ENCODE data around the gene TMEFF1. TPM values are rescaled to one million over a fixed set of nuclear protein-coding genes. Genes with fewer than 3 reads are reported as not detected.

The TMEFF1 gene
- total RNA-seq, 2 experiments from 2014 or later, result 0.10 to 0.14 TPM

DNA sequence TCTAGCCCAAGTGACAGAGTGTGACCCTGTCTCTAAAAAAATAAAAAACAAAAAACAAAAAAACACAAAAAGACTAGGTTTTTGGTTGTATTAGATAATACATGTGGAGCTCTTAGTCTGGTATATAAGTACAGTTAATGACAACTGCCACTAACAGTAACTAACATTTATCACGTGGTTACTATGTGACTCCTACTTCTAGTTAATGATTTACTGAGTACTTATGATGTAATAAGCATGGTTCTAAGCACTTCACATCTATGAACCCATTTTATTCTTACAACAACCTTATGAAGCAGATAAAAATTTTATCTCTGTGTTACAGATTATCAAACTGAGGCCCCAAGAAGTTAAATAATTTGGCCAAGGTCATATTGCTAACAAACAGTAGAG is 6.1 kb upstream of the TMEFF1 start:
- Mint-ChIP-seq H3K27ac (no peak overlapping the region), H3K27me3 (peaks cover 4% of the 10 kb centered on the region), H3K9me3 (no peaks in the 10 kb centered on the region), H3K4me3 (no peak overlapping the region), H3K36me3 (no peaks in the 10 kb centered on the region), H3K4me1 (no peaks in the 10 kb centered on the region)
- DNase-seq, result no peak

DNA sequence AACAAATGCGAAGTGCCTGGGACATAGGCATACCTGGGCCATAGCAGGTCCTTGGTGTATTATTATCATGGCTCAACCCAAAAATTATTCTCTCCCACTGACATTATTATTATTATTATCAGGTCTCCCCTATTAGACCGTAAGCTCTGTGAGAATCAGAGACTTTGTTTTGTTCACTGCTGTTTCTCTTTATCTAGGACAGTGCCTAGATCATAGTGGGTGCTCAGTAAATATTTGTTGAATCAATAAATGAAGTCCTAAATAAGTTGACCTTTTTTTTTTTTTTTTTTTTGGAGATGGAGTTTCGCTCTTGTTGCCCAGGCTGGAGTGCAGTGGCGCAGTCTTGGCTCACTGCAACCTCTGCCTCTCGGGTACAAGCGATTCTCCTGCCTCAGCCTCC is 4.9 kb upstream of the TMEFF1 start:
- Mint-ChIP-seq H3K4me3 (no peak overlapping the region), H3K4me1 (peaks cover 2% of the 10 kb centered on the region), H3K27me3 (peaks cover 11% of the 10 kb centered on the region), H3K36me3 (no peaks in the 10 kb centered on the region), H3K9me3 (no peaks in the 10 kb centered on the region), H3K27ac (no peak overlapping the region)
- no peak for DNase-seq

DNA sequence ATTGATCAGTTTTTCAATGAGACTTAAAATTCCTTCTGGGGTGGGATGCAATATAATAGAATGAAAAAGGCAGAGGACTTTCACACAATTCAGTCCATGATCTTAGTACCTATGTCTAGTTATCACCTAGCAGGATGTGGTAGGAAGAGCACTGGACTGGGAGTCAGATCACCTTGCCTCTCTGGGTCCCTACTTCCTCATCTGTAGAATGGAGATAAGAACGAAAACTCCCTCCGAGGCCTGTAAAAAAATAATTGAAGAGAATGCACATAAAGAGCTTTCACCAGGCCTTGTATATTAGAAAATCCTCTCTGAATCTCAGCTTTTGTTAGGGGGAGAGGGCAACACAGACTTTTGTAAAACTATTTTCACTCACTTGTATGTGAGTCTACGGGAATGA is 681 bp upstream of the TMEFF1 start:
- DNase-seq, result no peak
- Mint-ChIP-seq H3K9me3 (no peaks in the 10 kb centered on the region), H3K4me1 (peaks cover 7% of the 10 kb centered on the region), H3K27ac (no peak overlapping the region), H3K27me3 (peaks cover 30% of the 10 kb centered on the region), H3K4me3 (peak overlapping the region; percentile 43), H3K36me3 (no peaks in the 10 kb centered on the region)

DNA sequence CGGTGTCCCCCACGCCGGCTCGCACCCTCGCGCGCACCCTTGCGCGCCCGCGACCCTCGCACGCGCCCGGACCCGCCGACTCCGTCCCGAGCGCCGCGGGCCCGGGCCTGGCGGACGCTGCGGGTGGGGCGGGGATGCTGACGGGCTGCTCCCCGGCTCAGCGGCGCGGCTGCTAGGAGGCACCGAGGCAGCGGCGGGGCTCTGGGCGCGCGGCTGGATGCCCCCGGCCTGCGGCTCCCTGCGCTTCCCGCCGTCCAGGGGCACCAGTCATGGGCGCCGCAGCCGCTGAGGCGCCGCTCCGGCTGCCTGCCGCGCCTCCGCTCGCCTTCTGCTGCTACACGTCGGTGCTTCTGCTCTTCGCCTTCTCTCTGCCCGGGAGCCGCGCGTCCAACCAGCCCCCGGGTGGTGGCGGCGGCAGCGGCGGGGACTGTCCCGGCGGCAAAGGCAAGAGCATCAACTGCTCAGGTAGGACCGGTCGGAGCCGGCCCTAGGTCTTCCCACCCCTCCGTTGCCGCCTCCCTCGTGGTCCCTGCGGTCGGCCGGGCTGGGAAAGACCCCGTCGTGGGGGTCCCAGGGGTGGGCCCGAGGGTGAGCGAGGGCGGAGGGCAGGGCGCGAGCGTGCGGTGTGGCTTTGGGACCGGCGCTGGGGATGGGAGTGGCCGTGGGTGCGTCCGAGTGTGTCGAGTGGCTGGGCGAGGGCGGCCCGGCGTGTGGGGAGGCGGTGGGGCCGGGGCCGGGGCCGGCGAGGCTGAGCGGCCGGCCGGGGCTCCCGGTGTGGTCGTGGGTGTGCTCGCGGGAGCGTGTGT is 530 bp downstream of the TMEFF1 start:
- Mint-ChIP-seq H3K27me3 (peaks cover 30% of the 10 kb centered on the region), H3K36me3 (no peaks in the 10 kb centered on the region), H3K9me3 (no peaks in the 10 kb centered on the region)

DNA sequence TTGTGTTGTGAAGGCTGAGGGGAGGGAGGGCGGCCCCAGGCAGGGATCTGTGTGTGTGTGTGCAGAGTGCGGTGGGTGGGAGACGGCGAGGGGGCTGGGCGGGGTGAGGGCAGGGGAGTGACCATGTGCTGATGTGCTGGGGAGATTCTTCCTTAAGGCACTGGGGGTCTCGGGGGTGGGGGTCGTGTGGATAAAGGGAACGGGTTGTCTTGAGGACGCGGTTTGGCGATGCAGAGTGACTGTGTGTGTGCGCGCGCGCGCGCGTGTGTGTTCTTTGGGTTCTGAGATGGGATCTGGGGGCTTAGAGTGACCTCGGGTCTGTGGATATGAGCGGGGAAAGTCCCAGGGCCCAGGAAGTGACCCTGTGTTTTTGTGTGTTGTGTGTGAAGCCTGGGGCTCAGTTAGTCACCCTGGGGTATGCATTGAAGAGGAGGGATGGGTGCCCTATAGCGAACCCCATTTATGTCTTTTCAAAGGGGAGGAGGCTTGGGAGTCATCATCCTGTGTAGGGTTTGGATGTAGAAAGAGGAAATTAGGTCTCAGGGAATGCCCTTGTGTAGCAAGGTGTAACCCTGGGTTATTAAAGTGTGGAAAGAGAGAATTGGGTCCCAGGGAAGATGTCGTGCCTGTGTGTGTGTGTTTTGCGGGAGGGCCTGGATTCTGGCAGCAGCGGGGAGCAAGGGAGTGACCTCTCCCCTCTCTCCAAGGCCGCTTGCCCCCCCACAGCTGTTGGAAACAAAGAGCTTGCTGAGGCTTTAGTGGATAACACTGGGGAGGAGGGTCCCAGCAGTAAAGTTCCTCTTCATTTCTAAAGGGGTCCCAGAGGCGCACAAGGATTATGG is 1.4 kb downstream of the TMEFF1 start:
- H3K4me3 Mint-ChIP-seq, result peak overlapping the region; percentile 71
- peaks cover 30% of the 10 kb centered on the region for H3K27me3 Mint-ChIP-seq
- no peak overlapping the region for H3K27ac Mint-ChIP-seq
- no peaks in the 10 kb centered on the region for H3K36me3 Mint-ChIP-seq
- peaks cover 7% of the 10 kb centered on the region for H3K4me1 Mint-ChIP-seq
- peak; percentile 2 for DNase-seq
- H3K9me3 Mint-ChIP-seq, result no peaks in the 10 kb centered on the region

More for the DNA sequence above, 530 bp downstream of the TMEFF1 start:
- peak overlapping the region; percentile 71 for H3K4me3 Mint-ChIP-seq
- H3K4me1 Mint-ChIP-seq, result peaks cover 7% of the 10 kb centered on the region
- H3K27ac Mint-ChIP-seq, result no peak overlapping the region
- peak; percentile 53 for DNase-seq

DNA sequence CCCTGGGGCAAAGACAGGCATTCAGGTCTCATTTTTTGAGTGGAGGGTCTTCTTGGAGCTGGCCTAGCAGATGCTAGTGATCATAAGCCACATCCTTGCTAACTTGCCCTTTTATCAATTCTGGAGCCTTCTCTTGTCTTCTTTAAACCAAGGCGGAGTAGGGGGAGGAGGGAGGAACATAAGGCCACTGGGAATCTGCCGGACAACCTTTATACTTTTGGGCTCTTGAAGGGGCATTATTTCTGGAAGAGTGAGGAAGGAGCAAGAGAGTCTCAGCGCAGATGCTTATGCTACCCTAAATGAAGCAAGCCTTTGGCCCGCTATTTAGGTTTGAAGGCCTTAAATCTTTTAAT is 2.0 kb downstream of the TMEFF1 start:
- Mint-ChIP-seq H3K27me3 (peaks cover 30% of the 10 kb centered on the region), H3K27ac (no peak overlapping the region), H3K4me1 (peaks cover 7% of the 10 kb centered on the region), H3K4me3 (no peak overlapping the region), H3K36me3 (no peaks in the 10 kb centered on the region), H3K9me3 (no peaks in the 10 kb centered on the region)
- DNase-seq, result no peak

GRCh38 chr9:100477241-100477640 is 4.3 kb downstream of the TMEFF1 start:
- peaks cover 7% of the 10 kb centered on the region for H3K4me1 Mint-ChIP-seq
- no peak for DNase-seq
- no peaks in the 10 kb centered on the region for H3K9me3 Mint-ChIP-seq
- no peak overlapping the region for H3K27ac Mint-ChIP-seq
- no peaks in the 10 kb centered on the region for H3K36me3 Mint-ChIP-seq
- no peak overlapping the region for H3K4me3 Mint-ChIP-seq
- H3K27me3 Mint-ChIP-seq, result peaks cover 24% of the 10 kb centered on the region

- no peak overlapping the region for H3K27ac Mint-ChIP-seq
- H3K36me3 Mint-ChIP-seq, result no peaks in the 10 kb centered on the region
- DNase-seq, result no peak
- H3K27me3 Mint-ChIP-seq, result peaks cover 18% of the 10 kb centered on the region
- H3K4me3 Mint-ChIP-seq, result no peak overlapping the region
- no peaks in the 10 kb centered on the region for H3K9me3 Mint-ChIP-seq
- H3K4me1 Mint-ChIP-seq, result peaks cover 5% of the 10 kb centered on the region
Measured at GRCh38 chr9:100478192-100478591, 5.2 kb downstream of the TMEFF1 start.

- H3K4me3 Mint-ChIP-seq, result no peak overlapping the region
- H3K4me1 Mint-ChIP-seq, result no peaks in the 10 kb centered on the region
- H3K36me3 Mint-ChIP-seq, result no peaks in the 10 kb centered on the region
- H3K27ac Mint-ChIP-seq, result no peak overlapping the region
- DNase-seq, result no peak
- H3K27me3 Mint-ChIP-seq, result peaks cover 17% of the 10 kb centered on the region
- H3K9me3 Mint-ChIP-seq, result no peaks in the 10 kb centered on the region
Measured at GRCh38 chr9:100479820-100480219, 6.9 kb downstream of the TMEFF1 start.

- no peak overlapping the region for H3K4me3 Mint-ChIP-seq
- no peak for DNase-seq
- H3K9me3 Mint-ChIP-seq, result no peaks in the 10 kb centered on the region
- H3K36me3 Mint-ChIP-seq, result peaks cover 1% of the 10 kb centered on the region
- peaks cover 10% of the 10 kb centered on the region for H3K27me3 Mint-ChIP-seq
- no peak overlapping the region for H3K27ac Mint-ChIP-seq
- H3K4me1 Mint-ChIP-seq, result no peaks in the 10 kb centered on the region
Measured at GRCh38 chr9:100485196-100485595, 12.2 kb downstream of the TMEFF1 start.

DNA sequence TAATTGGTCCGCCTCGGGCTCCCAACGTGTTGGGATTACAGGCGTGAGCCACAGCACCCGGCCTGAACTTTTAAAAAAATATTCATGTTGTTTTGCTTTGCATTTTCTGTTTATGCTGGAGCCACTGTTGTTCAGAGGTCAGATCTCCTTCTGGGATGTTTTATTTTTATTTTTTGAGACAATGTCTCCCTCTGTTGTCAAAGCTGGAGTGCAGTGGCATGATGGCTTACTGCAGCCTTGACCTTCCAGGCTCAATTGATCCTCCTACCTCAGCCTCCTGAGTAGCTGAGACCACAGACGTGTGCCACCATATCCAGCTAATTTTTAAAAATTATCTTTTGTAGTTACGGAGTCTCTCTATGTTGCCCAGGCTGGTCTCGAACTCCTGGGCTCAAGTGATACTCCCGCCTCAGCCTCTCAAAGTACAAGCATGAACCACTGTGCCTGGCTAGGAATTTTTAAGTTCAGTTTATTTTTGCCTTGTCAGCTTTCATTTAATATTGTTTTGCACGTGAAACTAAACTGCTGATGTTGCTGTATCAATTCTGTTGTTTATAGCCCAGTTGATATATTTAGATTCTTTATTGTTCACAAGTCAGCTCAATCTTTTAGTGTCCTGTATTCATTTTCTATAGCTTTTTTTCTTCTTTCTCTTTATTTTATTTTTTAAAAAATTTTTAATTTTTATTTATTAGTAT is 13.7 kb downstream of the TMEFF1 start:
- no peaks in the 10 kb centered on the region for H3K9me3 Mint-ChIP-seq
- H3K27me3 Mint-ChIP-seq, result peaks cover 10% of the 10 kb centered on the region
- H3K27ac Mint-ChIP-seq, result no peak overlapping the region

DNA sequence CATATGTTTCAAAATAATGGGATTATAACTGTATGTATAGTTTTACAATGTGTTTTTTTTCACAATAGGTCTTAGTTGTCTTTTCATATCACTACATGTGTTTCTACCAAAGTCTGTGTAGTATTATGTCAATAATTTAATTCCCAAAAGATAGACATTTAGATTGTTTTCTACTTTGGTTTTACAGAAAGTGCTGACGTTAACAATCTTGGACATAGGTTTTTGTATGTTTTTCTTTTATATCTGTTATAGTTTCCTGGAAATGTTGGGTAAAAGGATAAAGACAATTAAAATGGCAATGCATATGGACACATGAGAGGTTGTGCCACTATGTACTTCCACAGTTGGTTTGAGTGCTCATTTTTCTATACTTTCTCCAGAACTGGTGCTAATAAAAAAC is 15.2 kb downstream of the TMEFF1 start:
- Mint-ChIP-seq H3K27me3 (peaks cover 10% of the 10 kb centered on the region), H3K36me3 (peaks cover 1% of the 10 kb centered on the region), H3K4me1 (no peaks in the 10 kb centered on the region), H3K4me3 (no peak overlapping the region), H3K27ac (no peak overlapping the region), H3K9me3 (no peaks in the 10 kb centered on the region)
- no peak for DNase-seq

More for the DNA sequence above, 13.7 kb downstream of the TMEFF1 start:
- H3K36me3 Mint-ChIP-seq, result peaks cover 1% of the 10 kb centered on the region
- H3K4me1 Mint-ChIP-seq, result no peaks in the 10 kb centered on the region
- DNase-seq, result no peak
- no peak overlapping the region for H3K4me3 Mint-ChIP-seq

- H3K27ac Mint-ChIP-seq, result no peak overlapping the region
- H3K4me3 Mint-ChIP-seq, result no peak overlapping the region
- H3K36me3 Mint-ChIP-seq, result peaks cover 1% of the 10 kb centered on the region
- H3K4me1 Mint-ChIP-seq, result no peaks in the 10 kb centered on the region
- H3K27me3 Mint-ChIP-seq, result peaks cover 3% of the 10 kb centered on the region
- H3K9me3 Mint-ChIP-seq, result no peaks in the 10 kb centered on the region
- no peak for DNase-seq
Measured at GRCh38 chr9:100489836-100490235, 16.9 kb downstream of the TMEFF1 start.

GRCh38 chr9:100492952-100493351 is 20.0 kb downstream of the TMEFF1 start:
- H3K4me3 Mint-ChIP-seq, result no peak overlapping the region
- no peaks in the 10 kb centered on the region for H3K27me3 Mint-ChIP-seq
- no peaks in the 10 kb centered on the region for H3K36me3 Mint-ChIP-seq
- no peaks in the 10 kb centered on the region for H3K9me3 Mint-ChIP-seq
- no peak for DNase-seq
- H3K27ac Mint-ChIP-seq, result no peak overlapping the region
- H3K4me1 Mint-ChIP-seq, result no peaks in the 10 kb centered on the region

DNA sequence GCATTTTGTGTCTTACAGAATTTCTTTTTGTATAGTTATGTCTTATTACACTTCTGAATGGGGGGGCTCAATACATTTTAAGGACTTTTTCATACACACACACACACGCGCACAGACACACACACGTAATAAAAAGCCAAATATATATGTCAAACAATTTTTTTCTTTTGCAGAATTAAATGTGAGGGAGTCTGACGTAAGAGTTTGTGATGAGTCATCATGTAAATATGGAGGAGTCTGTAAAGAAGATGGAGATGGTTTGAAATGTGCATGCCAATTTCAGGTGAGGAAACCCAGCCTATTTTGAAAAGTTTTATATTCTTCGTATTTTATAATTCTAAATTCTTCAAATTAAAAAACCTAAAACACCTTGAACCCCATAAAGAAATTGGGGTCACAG is 25.6 kb downstream of the TMEFF1 start:
- H3K4me1 Mint-ChIP-seq, result no peaks in the 10 kb centered on the region
- DNase-seq, result no peak
- H3K27me3 Mint-ChIP-seq, result no peaks in the 10 kb centered on the region
- no peaks in the 10 kb centered on the region for H3K9me3 Mint-ChIP-seq
- no peak overlapping the region for H3K4me3 Mint-ChIP-seq
- H3K36me3 Mint-ChIP-seq, result no peaks in the 10 kb centered on the region
- no peak overlapping the region for H3K27ac Mint-ChIP-seq
